Skeletal muscle satellite cell (primary cell): ENCODE measurements around the gene OLFML2B.

Experiments used
- H3K27me3 ChIP-seq: 2 replicates; pipeline ENCODE4 v1.7.0; 2013; ENCODE audit warnings: low read length; ENCODE audit not compliant: control insufficient read depth, insufficient read depth
- H3K36me3 ChIP-seq: 2 replicates; pipeline ENCODE4 v1.7.0; 2013; ENCODE audit warnings: mild to moderate bottlenecking, control low read depth, low read length; ENCODE audit not compliant: insufficient read depth
- H3K4me1 ChIP-seq: 2 replicates; pipeline ENCODE4 v1.7.0; 2013; ENCODE audit warnings: low read length; ENCODE audit not compliant: control insufficient read depth, insufficient read depth
- H3K4me2 ChIP-seq: 2 replicates; pipeline ENCODE4 v1.7.0; 2013; ENCODE audit warnings: mild to moderate bottlenecking, low read length
- H3K4me3 ChIP-seq: 2 replicates; pipeline ENCODE4 v1.7.0; 2013; ENCODE audit warnings: low read length
- H3K9ac ChIP-seq: 2 replicates; pipeline ENCODE4 v1.7.0; 2013; ENCODE audit warnings: mild to moderate bottlenecking, low read depth, low read length, moderate library complexity
- H3K9me3 ChIP-seq: replicated peaks from 2 replicates; pipeline ENCODE4 v1.7.0; 2013; ENCODE audit warnings: mild to moderate bottlenecking, control low read depth, low read length

The OLFML2B gene

GRCh38 chr1:161973924-161974845 is 49.5 kb downstream of the OLFML2B start:
- H3K9ac ChIP-seq: no peak overlapping the region

GRCh38 chr1:161972828-161973227 is 50.8 kb downstream of the OLFML2B start:
- H3K9ac ChIP-seq: no peak overlapping the region
- no peak overlapping the region for H3K4me2 ChIP-seq
- H3K27me3 ChIP-seq: peaks cover 50% of the 10 kb centered on the region
- H3K4me1 ChIP-seq: peaks cover 9% of the 10 kb centered on the region
- H3K9me3 ChIP-seq: no peaks in the 10 kb centered on the region
- no peaks in the 10 kb centered on the region for H3K36me3 ChIP-seq
- H3K4me3 ChIP-seq: no peak overlapping the region

More at GRCh38 chr1:161973924-161974845, 49.5 kb downstream of the OLFML2B start:
- H3K4me2 ChIP-seq: no peak overlapping the region
- peaks cover 60% of the 10 kb centered on the region for H3K27me3 ChIP-seq
- H3K9me3 ChIP-seq: peaks cover 2% of the 10 kb centered on the region
- H3K4me3 ChIP-seq: no peak overlapping the region
- H3K4me1 ChIP-seq: peaks cover 15% of the 10 kb centered on the region
- H3K36me3 ChIP-seq: no peaks in the 10 kb centered on the region

GRCh38 chr1:161970633-161971032 is 53.0 kb downstream of the OLFML2B start:
- no peak overlapping the region for H3K4me2 ChIP-seq
- peaks cover 9% of the 10 kb centered on the region for H3K4me1 ChIP-seq
- no peak overlapping the region for H3K4me3 ChIP-seq
- H3K9me3 ChIP-seq: no peaks in the 10 kb centered on the region
- no peaks in the 10 kb centered on the region for H3K36me3 ChIP-seq
- H3K27me3 ChIP-seq: peaks cover 33% of the 10 kb centered on the region
- no peak overlapping the region for H3K9ac ChIP-seq

GRCh38 chr1:161970036-161970435 is 53.6 kb downstream of the OLFML2B start:
- Histone ChIP-seq H3K9ac (no peak overlapping the region), H3K36me3 (no peaks in the 10 kb centered on the region), H3K27me3 (peaks cover 29% of the 10 kb centered on the region), H3K4me1 (peaks cover 9% of the 10 kb centered on the region), H3K9me3 (no peaks in the 10 kb centered on the region), H3K4me2 (no peak overlapping the region), H3K4me3 (no peak overlapping the region)

- Histone ChIP-seq H3K4me3 (no peak overlapping the region), H3K36me3 (no peaks in the 10 kb centered on the region), H3K4me2 (no peak overlapping the region), H3K9me3 (no peaks in the 10 kb centered on the region), H3K4me1 (peaks cover 27% of the 10 kb centered on the region), H3K27me3 (no peaks in the 10 kb centered on the region), H3K9ac (no peak overlapping the region)
Measured at GRCh38 chr1:161966067-161966466, 57.6 kb downstream of the OLFML2B start.

- peaks cover 25% of the 10 kb centered on the region for H3K4me1 ChIP-seq
- peak overlapping the region; percentile 88 for H3K9ac ChIP-seq
- H3K4me2 ChIP-seq: peak overlapping the region; percentile 84
- peaks cover 4% of the 10 kb centered on the region for H3K36me3 ChIP-seq
- H3K27me3 ChIP-seq: no peaks in the 10 kb centered on the region
- peak overlapping the region; percentile 67 for H3K4me3 ChIP-seq
- no peaks in the 10 kb centered on the region for H3K9me3 ChIP-seq
Measured at GRCh38 chr1:161962091-161962887, 61.4 kb downstream of the OLFML2B start.

- H3K4me2 ChIP-seq: no peak overlapping the region
Measured at GRCh38 chr1:161958425-161958824, 65.2 kb downstream of the OLFML2B start.

GRCh38 chr1:161956930-161957329 is 66.7 kb downstream of the OLFML2B start:
- peaks cover 4% of the 10 kb centered on the region for H3K36me3 ChIP-seq
- peaks cover 45% of the 10 kb centered on the region for H3K4me1 ChIP-seq
- no peak overlapping the region for H3K4me2 ChIP-seq

More at GRCh38 chr1:161958425-161958824, 65.2 kb downstream of the OLFML2B start:
- H3K9ac ChIP-seq: no peak overlapping the region
- H3K27me3 ChIP-seq: no peaks in the 10 kb centered on the region
- H3K4me3 ChIP-seq: no peak overlapping the region
- peaks cover 52% of the 10 kb centered on the region for H3K4me1 ChIP-seq
- no peaks in the 10 kb centered on the region for H3K9me3 ChIP-seq
- H3K36me3 ChIP-seq: peaks cover 4% of the 10 kb centered on the region

GRCh38 chr1:161956097-161956496 is 67.6 kb downstream of the OLFML2B start:
- no peaks in the 10 kb centered on the region for H3K27me3 ChIP-seq
- H3K4me1 ChIP-seq: peaks cover 37% of the 10 kb centered on the region
- peaks cover 4% of the 10 kb centered on the region for H3K36me3 ChIP-seq
- no peaks in the 10 kb centered on the region for H3K9me3 ChIP-seq
- H3K4me2 ChIP-seq: no peak overlapping the region
- H3K4me3 ChIP-seq: no peak overlapping the region
- H3K9ac ChIP-seq: no peak overlapping the region

More at GRCh38 chr1:161956930-161957329, 66.7 kb downstream of the OLFML2B start:
- Histone ChIP-seq H3K27me3 (no peaks in the 10 kb centered on the region), H3K4me3 (no peak overlapping the region), H3K9ac (no peak overlapping the region), H3K9me3 (no peaks in the 10 kb centered on the region)

GRCh38 chr1:161955606-161956005 is 68.1 kb downstream of the OLFML2B start:
- Histone ChIP-seq H3K27me3 (no peaks in the 10 kb centered on the region), H3K4me3 (no peak overlapping the region), H3K9ac (no peak overlapping the region), H3K36me3 (peaks cover 4% of the 10 kb centered on the region), H3K4me2 (no peak overlapping the region), H3K9me3 (no peaks in the 10 kb centered on the region), H3K4me1 (peaks cover 35% of the 10 kb centered on the region)

- Histone ChIP-seq H3K9ac (no peak overlapping the region), H3K4me3 (no peak overlapping the region)
Measured at GRCh38 chr1:161954466-161954865, 69.2 kb downstream of the OLFML2B start.

More at GRCh38 chr1:161954466-161954865, 69.2 kb downstream of the OLFML2B start:
- peaks cover 4% of the 10 kb centered on the region for H3K36me3 ChIP-seq
- peaks cover 42% of the 10 kb centered on the region for H3K4me1 ChIP-seq
- H3K9me3 ChIP-seq: no peaks in the 10 kb centered on the region
- H3K27me3 ChIP-seq: no peaks in the 10 kb centered on the region
- H3K4me2 ChIP-seq: no peak overlapping the region
